Uterus (tissue), 2 donors: ENCODE measurements around the gene AHI1.

Experiments used
- CTCF ChIP-seq, 4 experiments: fragments of 200-600 bp in 2 of 4; fragments of 450-650 bp in 2 of 4; sonication (generic) in 2 of 4; IDR thresholded peaks; one replicate each; pipeline ENCODE4 v1.5.1; 2016 to 2019; ENCODE audit warnings: antibody characterized with exemption in 4 of 4, mild to moderate bottlenecking in 2 of 4, moderate library complexity in 1 of 4
- POLR2A ChIP-seq, 2 donors: fragments of 450-650 bp; IDR thresholded peaks; one replicate each; pipeline ENCODE4 v1.6.1; 2016; ENCODE audit warnings: antibody characterized with exemption in 2 of 2, mild to moderate bottlenecking in 1 of 2, moderate library complexity in 1 of 2

DNA sequence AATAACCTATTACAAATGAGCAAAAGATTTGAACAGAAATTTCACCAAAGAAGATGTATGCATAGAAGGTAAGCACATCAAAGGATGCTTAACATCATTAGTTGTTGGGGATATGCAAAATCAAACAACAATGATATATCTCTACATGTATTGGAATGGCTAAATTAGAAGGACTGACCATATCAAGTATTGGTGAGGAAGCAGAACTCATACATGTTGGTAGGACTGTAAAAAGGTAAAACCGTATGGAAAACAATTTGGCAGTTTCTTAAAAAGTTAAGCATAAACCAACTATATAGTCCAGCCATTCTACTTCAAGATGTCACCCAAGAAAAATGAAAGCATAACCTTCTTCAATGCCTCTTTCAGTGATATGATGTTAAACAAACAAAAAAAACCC lies 202.5 kb downstream of the AHI1 start:
- TF ChIP-seq POLR2A (IDR thresholded peaks at IDR 0.05) (no peak), CTCF (IDR thresholded peaks at IDR 0.05) (no peak)
